ENCODE measurements around the gene CCNB3. TPM values are rescaled to one million over a fixed set of nuclear protein-coding genes. Genes with fewer than 3 reads are reported as not detected.

CCNB3 gene
- total and polyA plus RNA-seq, 2 of the 4 experiments (the other 2 are of a cell fraction), result 0.09 to 0.18 TPM

GRCh38 chrX:50202539-50202938, 2.0 kb upstream of the CCNB3 start:
- Histone ChIP-seq H3K79me1 (ENCODE audit: low read depth in 1 of 2, low read length in 2 of 2) (no peaks in the 10 kb centered on the region), H3K4me1 (ENCODE audit: control insufficient read depth, insufficient read depth, low read length) (no peaks in the 10 kb centered on the region), H2AK5ac (ENCODE audit: low read depth, low read length) (no peak overlapping the region), H2BK120ac (ENCODE audit: low read depth, low read length) (no peak overlapping the region), H3K9me1 (ENCODE audit: insufficient read depth, low read length) (no peaks in the 10 kb centered on the region), H3K23ac (ENCODE audit: low read depth, low read length) (no peak overlapping the region), H3K18ac (ENCODE audit: low read depth, low read length) (no peak overlapping the region), H3K56ac (ENCODE audit: extremely low read depth, insufficient read depth, low read length) (no peak overlapping the region), H2BK15ac (ENCODE audit: low read depth, low read length) (no peak overlapping the region), H3K27ac (ENCODE audit: insufficient read depth, low read length) (no peak overlapping the region), H3K9ac (ENCODE audit: low read depth, low read length) (no peak overlapping the region), H2AK9ac (replicated peaks; ENCODE audit: low read depth, low read length, poor library complexity) (no peak overlapping the region), H3K9me3 (ENCODE audit: control insufficient read depth, insufficient read depth, low read length) (no peaks in the 10 kb centered on the region), H4K20me1 (ENCODE audit: insufficient read depth, low read length) (no peaks in the 10 kb centered on the region), H3K14ac (replicated peaks; ENCODE audit: low read depth, low read length) (no peak overlapping the region), H4K91ac (ENCODE audit: insufficient read depth, low read depth, low read length) (no peak overlapping the region), H3K36me3 (ENCODE audit: control insufficient read depth, insufficient read depth, low read length) (no peaks in the 10 kb centered on the region), H2BK20ac (ENCODE audit: low read depth, low read length) (no peak overlapping the region), H3K4me2 (ENCODE audit: low read depth, low read length) (no peak overlapping the region), H2BK5ac (ENCODE audit: low read depth, low read length, poor library complexity, severe bottlenecking) (no peak overlapping the region), H3K27me3 (ENCODE audit: control insufficient read depth, insufficient read depth, low read length) (no peaks in the 10 kb centered on the region; the same call in 1 of the 2 replicates), H2AFZ (replicated peaks; ENCODE audit: low read length, poor library complexity) (no peak overlapping the region), H4K5ac (ENCODE audit: low read depth, low read length) (no peak overlapping the region), H4K8ac (ENCODE audit: low read depth in 2 of 2, low read length in 2 of 2) (no peak overlapping the region), H3K4me3 (ENCODE audit: insufficient read depth, low read depth, low read length) (no peak overlapping the region), H3K4ac (ENCODE audit: low read depth, low read length) (no peak overlapping the region)
- ATAC-seq (ENCODE audit: low read depth) (no peak), DNase-seq (no peak)
- WGBS, 2 experiments (ENCODE audit: extremely low coverage in 2 of 2, insufficient read length in 1 of 2), result no CpG with 5 or more reads among the region's 3 CpGs
- TF ChIP-seq FOS (IDR thresholded peaks at IDR 0.05; ENCODE audit: low read depth, low read length) (no peak), USF2 (IDR thresholded peaks at IDR 0.05; ENCODE audit: low read depth, low read length) (no peak), MAFK (IDR thresholded peaks at IDR 0.05; ENCODE audit: low read depth, low read length) (no peak), MAZ (IDR thresholded peaks at IDR 0.05; ENCODE audit: borderline replicate concordance, low read depth, low read length) (no peak), SMC3 (IDR thresholded peaks at IDR 0.05; ENCODE audit: low read depth, low read length) (no peak), CHD1 (IDR thresholded peaks at IDR 0.05; ENCODE audit: low read depth, low read length) (no peak), RCOR1 (IDR thresholded peaks at IDR 0.05; ENCODE audit: insufficient replicate concordance, low read length) (no peak), BHLHE40 (IDR thresholded peaks at IDR 0.05; ENCODE audit: low read depth, low read length) (no peak), RAD21 (IDR thresholded peaks at IDR 0.05; ENCODE audit: low read length) (no peak), RFX5 (IDR thresholded peaks at IDR 0.05; ENCODE audit: low read depth, low read length) (no peak), ELK1 (IDR thresholded peaks at IDR 0.05; ENCODE audit: borderline replicate concordance, low read depth, low read length) (no peak), NFE2L2 (IDR thresholded peaks at IDR 0.05; ENCODE audit: low read depth, low read length) (no peak), CTCF (conservative IDR thresholded peaks at IDR 0.05; ENCODE audit: low read depth, low read length) (no peak)
- CTCF ChIA-PET, result no interaction called here
- dilution Hi-C loops (cut with HindIII; ENCODE audit: low sequenced_read_pairs, unreplicated experiment), result no loop called here
- in situ Hi-C loops (cut with MboI; ENCODE audit: low sequenced_read_pairs), result no loop called here
- POLR2A ChIA-PET (ENCODE audit: unreplicated experiment), result interaction anchor here (0.8 kb wide), 1 partner anchor 280 kb away, joined by 5 read pairs; the partner anchor contains the start of gene CLCN5
- intact Hi-C loops (cut with micrococcal nuclease), result no loop called here
- no TSS peak for BruUV-seq (replicated peaks)
